SHP77 treated with DMSO at 0.1 percent for 48 hours (cell line): Measurements from ENCODE around the gene PNMA8C.

ENCODE experiments used
- DNase-seq: peaks from one replicate; lab custom pipeline; 2025; lab: John Stamatoyannopoulos, UW

The PNMA8C gene

DNA sequence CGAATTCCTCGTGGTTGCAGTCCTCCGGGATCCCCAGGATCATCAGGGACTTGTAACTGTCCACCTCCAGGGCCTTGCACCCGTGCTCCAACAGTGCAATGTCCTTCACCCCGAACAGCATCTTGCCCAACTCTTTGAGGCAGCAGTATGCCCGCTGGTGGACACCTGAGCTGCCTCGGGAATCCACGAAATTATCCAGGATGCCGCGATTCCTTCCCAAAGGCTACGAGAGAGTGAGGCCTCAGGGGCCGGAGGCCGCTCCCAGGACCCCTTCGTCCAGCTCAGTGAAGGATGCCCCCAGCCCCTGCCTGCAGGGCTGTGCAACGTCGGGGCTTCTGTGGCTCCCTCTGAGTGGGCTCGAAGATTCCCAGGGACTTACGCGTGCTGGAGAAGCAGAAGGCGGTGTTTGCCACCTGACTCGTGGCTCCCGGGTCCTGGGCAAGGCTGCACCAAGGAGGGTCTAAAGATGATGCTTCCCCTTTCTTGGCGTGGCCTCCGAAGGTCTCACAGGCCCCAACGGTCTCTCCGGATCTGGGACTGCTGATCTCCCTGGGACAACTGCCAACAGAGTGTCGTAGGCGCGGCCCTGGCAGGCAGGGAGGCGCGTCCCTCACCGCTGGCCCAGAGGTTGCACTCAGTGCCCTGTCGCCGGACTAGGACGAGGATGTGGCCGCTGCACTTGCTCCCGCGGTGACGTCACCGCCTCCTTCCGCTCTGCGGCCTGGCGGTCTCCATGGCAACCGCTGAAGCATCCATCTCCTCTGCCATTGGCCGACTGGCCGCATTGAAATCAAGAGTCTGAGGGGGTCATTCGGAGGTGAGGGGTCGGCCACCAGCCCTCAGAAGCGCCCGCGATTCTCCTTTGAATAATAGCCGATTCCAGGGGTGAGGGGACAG is at the start of gene PNMA8C:
Gene PNMA8C (minus strand): TSS at position 698 of the 897 bp plus-strand sequence. CDS start 577 bp downstream, at position 121.
- DNase-seq = peak; percentile 6

DNA sequence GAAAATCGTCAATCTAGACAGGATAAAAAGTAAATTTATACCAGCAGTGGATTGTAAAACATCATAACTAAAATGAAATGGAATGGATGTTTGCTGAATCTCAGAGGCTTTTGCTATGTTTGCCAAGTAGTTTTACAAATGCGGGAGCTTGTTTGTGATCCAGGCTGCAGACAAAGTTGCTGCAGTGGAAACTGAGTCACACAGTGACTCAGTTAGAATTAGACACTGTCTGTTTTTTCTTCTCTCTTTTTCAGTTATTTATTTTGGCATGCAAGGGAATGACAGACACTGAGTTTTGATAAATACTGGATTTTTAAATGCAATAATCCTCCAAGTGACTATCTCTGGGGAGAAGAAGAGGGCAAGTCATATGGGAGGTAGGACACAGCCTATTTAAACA is 47.2 kb upstream of the PNMA8C start:
- no peak for DNase-seq

DNA sequence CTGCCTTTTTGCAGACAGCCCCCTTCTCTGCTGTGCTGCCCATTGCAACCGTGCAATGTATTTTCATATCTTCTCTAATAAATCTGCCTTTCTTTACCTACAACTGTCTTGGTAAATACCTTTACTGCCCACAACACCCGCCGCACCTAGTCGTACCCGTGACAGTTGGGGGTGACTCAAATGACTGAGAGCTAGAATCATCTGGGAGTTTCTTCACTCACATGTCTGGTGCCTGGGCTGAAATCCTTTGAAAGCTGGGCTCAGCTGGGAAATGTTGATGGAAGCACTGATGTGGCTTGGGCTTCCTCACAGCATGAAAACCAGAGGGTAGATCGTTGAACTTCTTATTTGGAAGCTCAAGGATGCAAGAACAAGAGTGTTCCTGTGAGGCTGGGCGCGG is 45.5 kb upstream of the PNMA8C start:
- no peak for DNase-seq

DNA sequence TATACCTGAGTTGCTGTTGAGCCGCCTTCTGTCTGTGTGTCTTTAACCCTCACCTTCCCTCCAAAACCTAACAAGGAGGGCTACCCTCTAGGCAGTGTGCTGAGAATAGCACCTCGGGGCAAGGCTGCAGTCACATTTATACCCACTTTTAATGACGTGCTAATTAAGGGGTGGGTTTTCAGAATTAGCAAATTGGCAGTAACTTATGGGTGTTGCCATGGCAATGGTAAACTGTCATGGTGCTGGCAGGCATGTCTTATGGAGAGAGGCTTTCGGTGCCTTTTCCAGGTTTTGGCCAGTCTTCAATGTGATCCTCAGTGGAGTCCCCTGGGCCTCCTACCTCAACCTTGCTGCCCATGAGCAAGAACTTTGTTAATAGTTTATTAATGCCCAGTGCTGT is 43.9 kb upstream of the PNMA8C start:
- no peak for DNase-seq

DNA sequence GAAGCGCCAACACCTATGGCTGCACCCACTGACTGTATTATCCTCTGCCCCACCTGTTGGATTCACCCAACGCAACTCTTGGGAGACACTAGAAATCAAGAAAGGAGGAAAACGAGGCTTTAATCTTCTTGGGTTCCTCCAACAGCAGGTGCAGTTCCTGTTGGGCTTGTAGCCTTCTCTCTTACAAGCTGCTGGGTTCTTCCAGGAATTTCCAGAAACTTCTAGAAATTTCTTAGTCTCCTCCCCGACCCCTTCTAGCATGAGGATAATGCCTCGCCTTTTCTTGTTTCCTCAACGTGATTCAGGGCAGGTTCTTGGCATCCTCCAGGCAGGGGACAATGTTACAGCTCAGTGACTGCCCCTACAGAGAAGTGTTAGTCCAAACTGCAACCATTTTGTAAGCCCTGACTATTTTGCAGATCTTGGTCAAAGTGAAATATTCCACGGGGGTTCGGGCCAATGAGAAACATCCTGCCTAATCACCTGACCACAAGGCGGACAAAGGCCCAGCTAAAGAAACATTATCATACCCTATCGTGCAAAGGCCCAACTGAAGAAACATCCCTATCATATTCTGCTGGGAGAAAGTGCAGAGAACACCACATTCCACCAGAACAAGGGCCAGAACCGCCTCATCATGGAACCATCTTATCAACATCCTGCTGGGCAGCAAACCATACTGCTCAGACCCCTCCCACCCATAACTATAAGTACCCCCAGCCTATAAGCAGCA is 43.2 kb upstream of the PNMA8C start:
- DNase-seq = no peak

DNA sequence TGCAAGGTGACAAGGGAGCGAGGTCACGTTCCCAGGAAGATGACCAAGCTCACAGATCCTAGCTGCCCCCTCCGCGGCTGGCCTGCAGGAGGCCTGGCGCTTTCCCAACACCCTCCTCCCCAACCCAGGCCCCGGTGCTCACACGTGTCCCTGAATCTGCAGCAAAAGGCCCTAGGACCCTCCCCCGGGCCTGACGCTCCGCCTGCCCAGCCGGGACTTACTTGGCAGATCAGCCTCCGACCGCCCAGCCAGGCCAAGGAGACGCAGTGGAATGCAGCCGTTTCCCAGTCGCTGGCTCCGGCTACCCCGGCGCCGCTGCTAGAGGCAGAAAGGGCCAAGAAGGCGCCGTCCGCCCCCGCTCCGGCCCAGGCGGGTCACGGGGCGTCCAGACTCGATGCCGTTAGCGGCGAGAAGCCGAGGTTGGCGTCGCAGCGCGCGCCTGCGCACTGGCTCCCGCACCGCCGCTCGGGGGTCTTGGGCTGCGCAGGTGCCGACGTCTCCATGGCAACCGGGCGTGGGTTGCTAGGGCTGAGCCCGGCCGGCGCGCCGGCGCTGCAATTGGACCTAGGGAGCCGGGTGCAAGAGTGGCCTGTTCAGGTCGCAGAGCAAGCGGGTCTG is 42.5 kb upstream of the PNMA8C start, which contains the start of gene PNMA8A:
Gene PNMA8A (minus strand): TSS at position 448 of the 618 bp plus-strand sequence. CDS start 528 bp downstream, outside the sequence.
- no peak for DNase-seq

DNA sequence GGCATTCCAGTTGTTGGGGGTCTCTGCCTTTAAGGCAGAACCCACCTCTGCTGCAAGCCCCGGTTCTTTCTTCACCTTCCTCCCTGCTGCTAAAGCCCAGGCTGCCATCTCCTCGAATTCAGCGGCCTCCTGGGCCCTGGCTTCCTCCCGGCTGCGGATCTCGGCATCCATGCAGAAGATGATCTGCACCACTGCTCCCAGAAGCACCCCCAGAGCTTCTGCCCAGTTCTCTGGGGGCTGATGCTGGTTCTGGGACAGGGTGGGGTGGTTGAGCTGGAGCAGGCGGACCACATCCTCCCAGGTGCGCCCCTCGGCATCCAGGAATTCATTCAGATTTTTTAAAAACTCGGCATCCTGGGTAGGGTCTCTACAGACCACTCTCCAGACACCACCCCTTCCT is 41.6 kb upstream of the PNMA8C start:
- DNase-seq = no peak

DNA sequence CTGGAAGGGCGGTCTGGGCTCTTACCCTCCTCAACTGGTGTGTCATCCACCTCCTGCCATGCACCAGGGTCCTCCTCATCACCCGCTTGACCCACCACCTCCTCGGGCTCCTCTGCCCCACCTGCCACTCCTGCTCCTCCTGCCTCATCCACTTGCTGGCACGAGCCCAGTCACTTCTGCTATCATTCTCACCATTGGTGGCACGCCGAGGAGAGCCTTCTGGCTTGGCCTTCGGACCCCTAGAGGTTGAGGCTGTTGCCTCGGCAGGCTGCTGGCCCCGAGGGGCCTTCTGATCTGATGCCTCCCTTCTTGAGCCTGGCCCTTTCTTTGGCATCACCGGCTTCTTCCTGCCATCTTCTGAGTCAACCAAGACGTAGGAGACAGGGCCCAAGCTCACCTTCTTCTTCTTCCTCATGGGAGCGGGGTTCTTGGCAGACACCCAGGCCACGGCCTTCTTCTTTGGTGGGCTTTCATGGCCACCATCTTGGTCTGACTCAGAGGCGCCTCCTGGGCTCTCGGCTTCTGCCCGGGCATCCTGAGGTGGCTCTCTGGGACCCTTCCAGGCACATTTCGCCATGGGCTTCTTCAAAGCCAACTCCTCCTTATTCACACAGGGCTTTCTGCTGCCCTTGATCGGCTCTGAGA is 40.9 kb upstream of the PNMA8C start:
- DNase-seq = no peak

DNA sequence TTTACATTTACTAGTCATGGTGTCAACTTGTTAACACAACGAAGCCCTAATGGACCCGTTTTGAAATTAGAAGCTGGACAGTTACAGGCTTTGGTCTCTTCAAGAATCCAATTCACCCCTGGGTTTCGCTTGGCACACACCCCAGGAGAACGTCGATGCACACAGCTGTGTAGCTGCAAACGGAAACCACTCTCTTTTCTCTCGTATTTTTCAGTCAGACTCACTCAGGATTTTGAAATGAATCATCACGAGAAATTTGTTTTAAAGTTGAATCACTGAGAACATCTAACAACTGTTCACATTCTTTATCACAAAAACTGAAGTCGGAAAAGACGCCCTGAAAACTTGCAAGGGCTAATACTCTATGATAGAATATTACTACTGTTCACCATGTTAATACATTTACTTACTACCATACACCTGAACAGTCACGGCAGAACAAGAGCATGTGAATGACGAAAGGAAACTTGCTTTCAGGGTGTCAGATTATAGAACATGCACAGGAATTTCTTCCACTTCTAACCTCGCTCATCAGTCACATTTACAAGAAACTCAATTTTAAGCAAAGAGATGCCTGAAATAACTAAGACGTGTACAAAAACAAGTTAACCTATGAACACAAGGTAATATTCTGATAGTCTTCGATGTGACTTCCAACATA is 37.9 kb upstream of the PNMA8C start:
- DNase-seq = no peak

DNA sequence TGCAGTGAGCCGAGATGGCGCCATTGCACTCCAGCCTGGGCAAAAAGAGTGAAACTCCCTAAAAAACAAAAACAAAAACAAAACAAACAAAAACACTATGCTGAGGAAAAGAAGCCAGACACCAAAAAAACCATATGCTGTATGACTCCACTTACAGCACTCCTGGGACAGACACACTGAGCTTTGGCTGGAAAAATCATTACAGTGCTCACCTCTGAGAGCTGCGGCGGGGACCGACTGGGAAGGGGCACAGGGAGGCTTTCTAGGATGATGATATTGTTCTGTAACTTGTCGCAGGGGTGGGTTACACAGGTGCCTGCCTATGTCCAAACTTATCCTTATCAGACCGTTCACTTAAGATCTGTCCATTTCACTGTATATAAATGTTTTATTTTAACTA is 34.8 kb upstream of the PNMA8C start:
- DNase-seq = no peak

DNA sequence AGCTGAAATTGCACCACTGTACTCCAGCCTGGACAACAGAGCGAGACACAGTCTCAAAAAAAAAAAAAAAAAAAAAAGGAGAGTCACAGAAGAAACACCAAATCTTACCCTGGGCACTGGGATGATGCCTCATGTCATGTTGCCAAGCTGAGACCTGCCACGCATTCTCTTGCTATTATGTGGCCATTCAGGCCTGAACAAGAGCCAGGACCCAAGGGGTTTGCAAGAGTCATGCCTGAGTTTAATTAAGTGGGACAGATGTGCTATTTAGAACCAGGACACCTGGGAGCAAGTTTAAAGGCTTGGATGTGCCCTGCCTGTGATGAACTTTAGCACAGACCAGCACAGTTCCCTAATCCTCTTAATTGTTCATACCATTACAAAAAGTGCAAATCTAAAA is 32.8 kb upstream of the PNMA8C start:
- no peak for DNase-seq

DNA sequence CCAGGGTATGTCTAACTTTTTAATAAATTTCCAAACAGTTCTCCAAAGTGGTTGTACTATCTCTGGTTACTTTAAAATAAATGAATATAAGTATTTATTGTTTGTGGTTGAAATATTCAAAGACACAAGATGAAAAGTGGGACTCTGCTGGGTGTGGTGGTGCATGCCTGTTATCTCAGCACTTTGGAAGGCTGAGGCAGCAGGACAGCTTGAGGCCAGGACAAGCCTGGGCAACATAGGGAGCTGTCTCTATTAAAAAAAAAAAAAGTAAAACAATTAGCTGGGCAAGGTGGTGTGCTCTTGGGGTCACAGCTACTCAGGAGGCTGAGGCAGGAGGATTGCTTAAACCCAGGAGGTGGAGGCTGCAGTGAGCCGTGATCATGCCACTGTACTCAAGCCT is 32.2 kb upstream of the PNMA8C start:
- no peak for DNase-seq

DNA sequence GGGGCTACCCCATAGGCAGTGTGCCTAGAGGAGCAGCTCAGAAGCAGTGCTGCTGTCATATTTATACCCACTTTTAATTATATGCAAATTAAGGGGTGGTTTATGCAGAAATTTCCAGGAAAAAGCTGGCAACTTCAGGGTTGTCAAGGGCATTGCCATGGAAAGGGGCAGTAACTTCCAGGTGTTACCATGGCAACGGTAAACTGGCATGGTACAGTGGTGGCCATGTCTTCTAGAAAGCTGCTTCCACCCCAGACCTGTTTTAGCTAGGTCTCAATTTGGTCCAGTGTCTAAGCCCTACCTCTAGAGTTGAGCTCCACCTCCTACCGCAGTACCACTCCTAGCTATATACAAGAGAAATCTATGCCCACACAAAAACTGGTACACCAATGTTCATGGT is 31.3 kb upstream of the PNMA8C start:
- no peak for DNase-seq

DNA sequence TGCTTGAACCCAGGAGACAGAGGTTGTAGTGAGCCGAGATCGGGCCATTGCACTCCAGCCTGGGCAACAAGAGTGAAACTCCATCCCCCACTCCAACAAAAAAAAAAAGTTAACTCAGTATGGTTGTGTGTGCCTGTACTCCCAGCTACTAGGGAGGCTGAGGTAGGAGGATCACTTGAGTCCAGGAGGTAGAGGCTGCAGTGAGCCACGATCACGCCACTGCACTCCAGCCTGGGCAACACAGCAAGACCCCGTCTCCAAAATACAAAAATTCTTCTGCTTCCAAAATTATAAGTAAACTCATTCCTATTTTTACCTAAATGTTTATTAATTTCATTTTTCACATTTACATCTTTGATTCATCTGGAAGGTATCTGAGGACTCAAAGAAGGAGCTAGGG is 28.2 kb upstream of the PNMA8C start:
- DNase-seq = no peak

DNA sequence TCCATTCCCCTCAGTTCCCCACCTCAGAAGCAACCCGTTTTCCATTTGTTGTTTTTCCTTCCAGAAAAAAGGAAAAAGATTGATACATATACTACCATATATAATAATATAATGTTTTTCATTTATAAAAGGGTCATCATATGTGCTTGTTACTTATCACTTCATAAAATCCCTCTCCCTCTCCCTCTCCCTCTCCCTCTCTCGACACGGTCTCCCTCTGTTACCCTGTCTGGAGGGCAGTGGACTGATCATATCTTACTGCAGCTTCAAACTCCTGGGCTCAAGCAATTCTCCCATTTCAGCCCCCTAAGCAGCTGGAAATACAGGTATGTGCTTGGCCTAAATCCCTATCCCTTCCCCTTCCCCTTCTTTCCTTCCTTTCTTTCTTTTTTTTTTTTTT is 25.5 kb upstream of the PNMA8C start:
- DNase-seq = no peak

DNA sequence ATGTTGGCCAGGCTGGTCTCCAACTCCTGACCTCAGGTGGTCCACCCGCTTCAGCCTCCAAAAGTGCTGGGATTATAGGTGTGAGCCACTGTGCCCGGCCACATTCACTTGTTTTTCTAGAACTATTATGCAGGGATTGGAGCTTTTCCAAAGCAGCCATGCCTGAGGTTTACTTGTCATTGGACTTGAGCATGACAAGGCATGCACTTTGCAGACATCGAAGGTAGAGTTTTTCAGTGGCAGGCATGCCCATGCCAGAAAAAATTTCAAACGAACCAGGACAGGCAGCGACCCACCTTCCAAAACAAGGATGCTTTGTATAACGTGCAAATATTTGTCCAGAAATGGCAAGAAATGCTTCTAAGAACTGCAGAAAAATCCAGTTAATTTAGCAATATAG is 24.9 kb upstream of the PNMA8C start:
- no peak for DNase-seq

DNA sequence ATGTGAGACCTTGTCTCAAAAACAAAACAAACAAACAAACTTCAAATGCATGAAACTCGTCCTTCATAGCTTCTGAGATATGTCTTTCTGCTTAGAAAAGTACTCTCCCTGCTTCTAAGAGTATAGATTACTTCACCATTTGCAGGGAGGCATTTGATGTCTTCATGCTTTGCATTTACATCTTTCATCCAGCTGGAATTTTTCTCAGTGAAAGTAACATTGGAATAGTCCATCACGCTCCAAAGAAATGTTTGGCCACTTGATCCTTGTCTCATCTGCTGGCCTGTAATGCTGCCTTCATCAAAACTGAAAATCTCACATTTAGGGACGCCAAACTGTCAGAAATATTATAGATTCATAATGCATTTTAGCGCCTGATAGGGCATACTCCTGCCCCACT is 23.4 kb upstream of the PNMA8C start:
- no peak for DNase-seq

DNA sequence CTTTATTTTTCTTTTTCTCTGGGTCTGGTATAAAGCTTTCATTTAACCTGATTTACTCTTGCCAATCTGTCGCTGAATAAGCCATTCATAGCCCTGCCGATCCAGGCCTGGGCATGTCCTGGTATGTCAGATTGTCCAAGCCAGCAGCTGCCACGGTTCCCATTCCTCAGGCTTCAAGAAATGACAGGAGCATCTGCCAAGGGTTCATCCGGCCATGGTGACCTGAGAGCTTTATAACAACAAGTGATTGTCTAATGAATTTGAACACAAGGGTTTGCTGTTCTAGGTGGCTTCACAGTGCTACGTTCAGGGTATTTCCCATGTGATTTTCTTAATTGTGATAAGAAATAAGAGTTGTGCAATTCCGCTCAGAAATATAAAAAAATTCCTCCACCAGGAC is 22.6 kb upstream of the PNMA8C start:
- no peak for DNase-seq

DNA sequence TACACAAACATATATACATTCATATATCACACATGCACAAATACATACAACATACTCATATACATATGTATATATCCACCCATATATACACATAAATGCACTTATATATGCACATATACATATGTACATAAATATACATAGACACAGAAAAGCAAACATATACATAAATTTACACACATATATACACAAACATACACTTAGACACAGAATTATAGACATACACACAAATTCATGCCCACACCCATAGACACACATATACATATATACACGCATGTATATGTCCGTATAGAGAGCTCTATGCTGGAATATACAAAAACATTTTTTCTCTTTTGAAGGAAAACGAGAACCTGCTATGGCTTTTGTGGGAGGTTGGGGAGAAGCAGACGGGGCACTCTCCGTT is 22.0 kb upstream of the PNMA8C start:
- DNase-seq = no peak

DNA sequence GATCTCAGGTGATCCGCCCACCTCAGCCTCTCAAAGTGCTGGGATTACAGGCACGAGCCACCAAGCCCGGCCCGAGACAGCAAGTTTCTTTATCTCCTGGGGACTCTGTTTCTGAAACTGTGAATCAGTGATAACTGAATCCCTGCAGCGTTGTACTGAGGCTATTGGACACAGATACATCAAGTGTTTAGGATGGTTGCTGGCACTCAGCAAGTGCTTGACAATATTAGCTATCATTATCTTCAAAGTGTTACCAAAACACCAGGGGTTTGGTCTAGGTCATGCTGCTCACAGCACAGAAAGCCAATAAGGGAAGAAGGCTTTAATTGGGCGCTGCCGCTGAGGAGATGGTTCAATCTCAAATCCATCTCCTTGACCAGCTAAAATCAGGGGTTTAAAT is 20.5 kb upstream of the PNMA8C start:
- DNase-seq = no peak

DNA sequence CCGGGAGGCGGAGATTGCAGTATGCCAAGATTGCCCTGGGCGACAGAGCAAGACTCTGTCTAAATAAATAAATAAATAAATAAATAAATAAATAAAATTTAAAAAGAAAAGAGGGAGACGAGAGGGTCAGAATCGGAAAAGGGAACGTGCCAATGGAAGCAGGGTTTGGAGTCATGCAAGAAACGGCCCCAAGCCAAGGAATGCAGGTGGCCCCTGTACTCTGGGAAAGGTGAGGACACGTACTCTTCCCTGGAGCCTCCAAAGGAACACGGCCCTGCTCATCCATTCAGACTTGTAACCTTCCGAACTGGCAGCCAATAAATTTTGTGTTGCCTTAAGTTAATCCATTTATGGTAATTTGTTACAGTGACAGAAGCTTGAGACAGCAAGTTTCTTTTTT is 19.9 kb upstream of the PNMA8C start:
- DNase-seq = no peak

DNA sequence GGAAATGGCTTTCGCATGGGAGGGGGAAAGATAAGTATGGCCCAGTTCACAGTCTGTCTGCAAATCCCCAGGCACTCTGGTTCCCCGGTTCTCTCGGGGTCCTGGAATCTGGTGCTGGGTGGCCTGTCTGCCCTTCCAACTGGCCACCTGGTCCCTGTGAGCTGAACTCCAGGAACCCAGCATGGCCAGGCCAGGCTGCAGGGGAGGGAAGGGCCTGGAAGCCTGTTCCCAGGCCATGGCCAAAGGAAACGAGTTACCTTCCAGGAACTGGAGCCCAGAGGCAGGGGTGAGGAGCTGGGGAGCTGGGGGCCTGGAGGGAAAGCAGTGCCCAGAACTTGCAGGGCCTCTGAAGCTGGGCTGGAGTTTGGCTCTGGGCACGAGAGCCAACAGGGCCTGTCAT is 19.1 kb upstream of the PNMA8C start:
- no peak for DNase-seq
